Stimulated activated effector memory CD8-positive, alpha-beta T cell treated with anti-CD3 and anti-CD28 coated beads, Interleukin-12 subunit alpha, Interleukin-12 subunit beta, amount 100 ng/mL, for 72 hours (primary cell): ENCODE results near the gene ZMYM3.

ENCODE experiments used
- ATAC-seq: fragments of 150-1000 bp; cut with Tn5 transposase; 2 replicates; pipeline ENCODE4 v1.10.0; 2021
- DNase-seq, 2 donors: peaks; one replicate each; pipeline ENCODE4 v3.0.0; 2021 to 2022; ENCODE audit warnings: low spot score in 2 of 2
- H3K27ac Mint-ChIP-seq: one replicate; pipeline ENCODE4 v1.8.0; 2022; ENCODE audit warnings: mild to moderate bottlenecking, mixed read lengths
- H3K36me3 Mint-ChIP-seq: one replicate; pipeline ENCODE4 v1.8.0; 2022; ENCODE audit warnings: mild to moderate bottlenecking, mixed read lengths
- H3K4me1 Mint-ChIP-seq: one replicate; pipeline ENCODE4 v1.8.0; 2022; ENCODE audit warnings: mixed read lengths
- H3K4me3 Mint-ChIP-seq: one replicate; pipeline ENCODE4 v1.8.0; 2022; ENCODE audit warnings: mild to moderate bottlenecking, mixed read lengths
- H3K9me3 Mint-ChIP-seq: one replicate; pipeline ENCODE4 v1.8.0; 2022; ENCODE audit warnings: mixed read lengths

ZMYM3 gene

GRCh38 chrX:71199252-71200008 is 54.5 kb downstream of the ZMYM3 start:
- no peak overlapping the region for H3K27ac Mint-ChIP-seq
- H3K9me3 Mint-ChIP-seq = no peaks in the 10 kb centered on the region
- ATAC-seq (no peak), DNase-seq (no peak)
- H3K4me1 Mint-ChIP-seq = peaks cover 6% of the 10 kb centered on the region
- no peak overlapping the region for H3K4me3 Mint-ChIP-seq
- H3K36me3 Mint-ChIP-seq = peaks cover 14% of the 10 kb centered on the region

DNA sequence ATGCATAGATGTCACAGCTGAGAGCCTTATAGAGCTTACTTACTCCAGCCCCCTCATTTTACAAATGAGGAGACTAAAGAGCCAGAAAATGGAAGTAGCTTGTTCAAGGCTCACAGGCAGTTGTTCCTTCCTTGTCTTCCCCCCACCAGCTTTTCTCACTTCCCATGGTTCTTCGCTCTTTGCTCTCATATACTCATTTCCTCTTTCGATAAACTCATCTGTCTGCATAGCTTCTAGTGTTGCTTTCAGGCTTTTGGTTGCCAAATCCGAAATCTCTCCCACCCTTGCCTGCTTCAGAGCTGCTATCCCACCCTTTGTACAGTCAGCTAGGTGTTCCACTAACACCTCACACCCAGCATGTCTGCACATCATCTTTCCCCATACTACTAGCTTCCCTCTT is 55.9 kb downstream of the ZMYM3 start:
- Mint-ChIP-seq H3K9me3 (no peaks in the 10 kb centered on the region), H3K27ac (peak overlapping the region; percentile 72), H3K36me3 (peaks cover 14% of the 10 kb centered on the region), H3K4me3 (peak overlapping the region; percentile 72), H3K4me1 (peaks cover 6% of the 10 kb centered on the region)
- DNase-seq (peak in 1 of 2 donors; percentile 51), ATAC-seq (peak; percentile 55)

DNA sequence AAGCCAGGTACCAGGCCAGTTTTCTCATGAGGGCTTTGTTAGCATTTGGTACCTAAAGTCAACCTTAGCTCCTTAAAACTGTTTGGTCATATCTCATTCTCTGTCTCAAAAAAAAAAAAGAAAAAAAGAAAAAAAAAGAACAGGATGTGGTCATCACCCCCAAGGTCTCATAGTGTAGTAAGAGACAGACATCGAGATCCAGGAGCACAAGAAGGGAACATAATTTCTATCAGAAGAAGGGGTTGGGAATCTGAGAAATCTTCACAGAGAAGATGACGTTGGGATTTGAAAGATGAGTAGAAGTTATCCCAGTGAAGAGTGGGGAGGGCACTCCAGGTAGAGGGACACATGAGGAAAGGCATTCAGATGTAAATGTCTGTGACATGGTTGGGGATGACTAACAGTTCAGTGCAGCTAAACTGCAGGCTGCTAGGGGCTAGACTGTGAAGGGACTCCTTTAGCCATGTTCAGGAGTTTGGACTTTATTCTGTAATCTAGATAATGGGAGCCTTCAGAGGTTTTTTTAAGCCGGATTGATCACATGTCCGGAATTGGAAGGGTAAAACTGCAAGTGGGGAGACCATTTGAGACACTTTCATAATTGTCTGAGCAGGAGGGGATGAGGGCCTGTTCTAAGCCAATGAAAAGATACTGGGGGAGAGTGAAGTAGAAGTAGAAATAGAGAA is 57.8 kb downstream of the ZMYM3 start:
- H3K27ac Mint-ChIP-seq = peak overlapping the region; percentile 79
- peak; percentile 91 for ATAC-seq
- peak in 1 of 2 donors; percentile 54 for DNase-seq
- H3K4me3 Mint-ChIP-seq = peak overlapping the region; percentile 72
- peaks cover 17% of the 10 kb centered on the region for H3K4me1 Mint-ChIP-seq
- peaks cover 14% of the 10 kb centered on the region for H3K36me3 Mint-ChIP-seq
- H3K9me3 Mint-ChIP-seq = no peaks in the 10 kb centered on the region

DNA sequence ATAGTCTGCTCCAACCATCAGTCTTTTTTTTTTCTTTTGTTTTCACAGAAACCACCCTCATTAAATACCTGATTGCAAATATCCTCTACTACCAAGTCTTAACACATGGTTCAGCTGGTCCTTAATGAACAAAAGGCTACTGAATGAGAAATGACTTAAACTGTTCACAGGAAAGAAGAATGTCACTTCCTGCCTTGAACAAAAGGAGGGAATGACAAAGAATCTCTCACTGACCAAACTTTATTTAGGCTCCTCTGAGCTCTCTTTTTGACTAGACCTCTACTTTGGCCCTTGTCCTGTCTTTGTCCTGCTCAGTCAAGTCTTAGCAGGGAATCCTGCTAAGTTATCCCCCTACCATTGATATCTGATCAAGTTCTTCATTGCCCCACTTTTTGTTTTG is 62.7 kb downstream of the ZMYM3 start:
- no peak overlapping the region for H3K4me3 Mint-ChIP-seq
- peaks cover 14% of the 10 kb centered on the region for H3K36me3 Mint-ChIP-seq
- H3K27ac Mint-ChIP-seq = peak overlapping the region; percentile 67
- ATAC-seq = no peak
- no peaks in the 10 kb centered on the region for H3K9me3 Mint-ChIP-seq
- DNase-seq = no peak
- peaks cover 17% of the 10 kb centered on the region for H3K4me1 Mint-ChIP-seq
